H9 (cell line): ENCODE results near the gene PCID2. TPM values are rescaled to one million over a fixed set of nuclear protein-coding genes. Genes with fewer than 3 reads are reported as not detected.

Experiments used
- DNase-seq: peaks from one replicate; pipeline ENCODE4 v3.0.0-alpha.2; 2017
- H2AFZ ChIP-seq: one replicate; pipeline ENCODE4 v1.6.1; 2013; ENCODE audit warnings: mild to moderate bottlenecking, low read length, control low read depth, moderate library complexity
- H2AK5ac ChIP-seq: 2 replicates; pipeline ENCODE4 v1.6.1; 2013; ENCODE audit warnings: low read length, control low read depth, mixed read lengths; ENCODE audit not compliant: insufficient read length
- H2BK120ac ChIP-seq: one replicate; pipeline ENCODE4 v1.6.1; 2013; ENCODE audit warnings: low read depth, mild to moderate bottlenecking, low read length, control low read depth, inconsistent platforms; ENCODE audit not compliant: poor library complexity, severe bottlenecking
- H2BK12ac ChIP-seq: 2 replicates; pipeline ENCODE4 v1.6.1; 2013; ENCODE audit warnings: low read length, control low read depth, mixed read lengths, low read depth; ENCODE audit not compliant: insufficient read length
- H2BK15ac ChIP-seq: 2 replicates; pipeline ENCODE4 v1.6.1; 2013; ENCODE audit warnings: low read depth, low read length, control low read depth
- H2BK20ac ChIP-seq: one replicate; pipeline ENCODE4 v1.6.1; 2013; ENCODE audit warnings: low read depth, mild to moderate bottlenecking, low read length, control low read depth, inconsistent platforms; ENCODE audit not compliant: poor library complexity, severe bottlenecking
- H2BK5ac ChIP-seq: 2 replicates; pipeline ENCODE4 v1.6.1; 2013; ENCODE audit warnings: low read length, control low read depth, mixed read lengths; ENCODE audit not compliant: insufficient read length
- H3K14ac ChIP-seq: 2 replicates; pipeline ENCODE4 v1.6.1; 2013; ENCODE audit warnings: low read length, control low read depth; ENCODE audit not compliant: insufficient read depth
- H3K18ac ChIP-seq: 2 replicates; pipeline ENCODE4 v1.6.1; 2013; ENCODE audit warnings: low read depth, mild to moderate bottlenecking, mixed read lengths, low read length, control low read depth; ENCODE audit not compliant: insufficient read length
- H3K23ac ChIP-seq: 2 replicates; pipeline ENCODE4 v1.6.1; 2013; ENCODE audit warnings: low read length, control low read depth, mixed read lengths, low read depth; ENCODE audit not compliant: insufficient read length
- H3K23me2 ChIP-seq: 2 replicates; pipeline ENCODE4 v1.6.1; 2013; ENCODE audit warnings: low read depth, mild to moderate bottlenecking, mixed read lengths, low read length, control low read depth; ENCODE audit not compliant: insufficient read length, poor library complexity, severe bottlenecking
- H3K27ac ChIP-seq: 2 replicates; pipeline ENCODE4 v1.5.1; 2013; ENCODE audit warnings: low read length, control low read depth, mixed read lengths, low read depth; ENCODE audit not compliant: insufficient read length
- H3K27me3 ChIP-seq: 2 replicates; pipeline ENCODE4 v1.6.1; 2013; ENCODE audit warnings: low read length, control low read depth, inconsistent platforms; ENCODE audit not compliant: insufficient read depth
- H3K4ac ChIP-seq: 2 replicates; pipeline ENCODE4 v1.6.1; 2013; ENCODE audit warnings: low read depth, mild to moderate bottlenecking, control low read depth, inconsistent platforms, low read length, moderate library complexity
- H3K4me1 ChIP-seq: 2 replicates; pipeline ENCODE4 v1.6.1; 2013; ENCODE audit warnings: low read length, control low read depth, inconsistent platforms; ENCODE audit not compliant: insufficient read depth
- H3K4me2 ChIP-seq: 2 replicates; pipeline ENCODE4 v1.6.1; 2013; ENCODE audit warnings: low read length, control low read depth, mixed read lengths; ENCODE audit not compliant: insufficient read length, insufficient read depth
- H3K56ac ChIP-seq: 2 replicates; pipeline ENCODE4 v1.6.1; 2013; ENCODE audit warnings: low read depth, mild to moderate bottlenecking, mixed read lengths, low read length, control low read depth; ENCODE audit not compliant: insufficient read length
- H3K79me1 ChIP-seq: 2 replicates; pipeline ENCODE4 v1.6.1; 2013; ENCODE audit warnings: low read depth, mild to moderate bottlenecking, moderate library complexity, low read length, control low read depth, inconsistent platforms; ENCODE audit not compliant: insufficient read depth, poor library complexity, severe bottlenecking
- H3K79me2 ChIP-seq: 2 replicates; pipeline ENCODE4 v1.6.1; 2013; ENCODE audit warnings: low read length, control low read depth, inconsistent platforms; ENCODE audit not compliant: insufficient read depth
- H3K9ac ChIP-seq: 2 replicates; pipeline ENCODE4 v1.6.1; 2013; ENCODE audit warnings: low read length, control low read depth, mixed read lengths; ENCODE audit not compliant: insufficient read length; ENCODE audit errors: extremely low read depth
- H3K9me3 ChIP-seq: one replicate; pipeline ENCODE4 v1.6.1; 2013; ENCODE audit warnings: low read depth, low read length, inconsistent platforms; ENCODE audit not compliant: control insufficient read depth
- H3T11ph ChIP-seq: one replicate; pipeline ENCODE4 v1.6.1; 2013; ENCODE audit warnings: mild to moderate bottlenecking, low read length, control low read depth, inconsistent platforms
- H4K20me1 ChIP-seq: one replicate; pipeline ENCODE4 v1.6.1; 2013; ENCODE audit not compliant: control insufficient read depth, insufficient read length, insufficient read depth
- H4K5ac ChIP-seq: 2 replicates; pipeline ENCODE4 v1.6.1; 2013; ENCODE audit warnings: low read depth, mild to moderate bottlenecking, mixed read lengths, low read length, control low read depth; ENCODE audit not compliant: insufficient read length
- H4K8ac ChIP-seq: replicated peaks from 2 replicates; pipeline ENCODE4 v1.6.1; 2013; ENCODE audit warnings: low read length, control low read depth, mixed read lengths, low read depth; ENCODE audit not compliant: insufficient read length
- H4K91ac ChIP-seq: 2 replicates; pipeline ENCODE4 v1.6.1; 2013; ENCODE audit warnings: low read depth, mild to moderate bottlenecking, moderate library complexity, mixed read lengths, low read length, control low read depth; ENCODE audit not compliant: insufficient read length
- H3K27ac Mint-ChIP-seq, 3 experiments: 2 replicates in 2 of 3; 3 replicates in 1 of 3; pipeline ENCODE4 v1.8.0; 2020 to 2021; ENCODE audit warnings: mixed read lengths in 3 of 3, mild to moderate bottlenecking in 1 of 3, moderate library complexity in 1 of 3
- H3K27me3 Mint-ChIP-seq: 2 replicates; pipeline ENCODE4 v1.8.0; 2021; ENCODE audit warnings: low read depth, mild to moderate bottlenecking, moderate library complexity, mixed read lengths
- H3K36me3 Mint-ChIP-seq, 3 experiments: 2 replicates in 2 of 3; 3 replicates in 1 of 3; pipeline ENCODE4 v1.8.0; 2020 to 2021; ENCODE audit warnings: low read depth in 3 of 3, mixed read lengths in 3 of 3; ENCODE audit not compliant: insufficient read depth in 1 of 3
- H3K4me1 Mint-ChIP-seq, 2 experiments: 2 replicates each; pipeline ENCODE4 v1.8.0; 2020; ENCODE audit warnings: mixed read lengths in 2 of 2
- H3K4me3 Mint-ChIP-seq, 2 experiments: 2 replicates in 1 of 2; 3 replicates in 1 of 2; pipeline ENCODE4 v1.8.0; 2020 to 2021; ENCODE audit warnings: mild to moderate bottlenecking in 2 of 2, mixed read lengths in 2 of 2, moderate library complexity in 1 of 2
- H3K9me3 Mint-ChIP-seq, 2 experiments: 2 replicates in 1 of 2; 3 replicates in 1 of 2; pipeline ENCODE4 v1.8.0; 2020; ENCODE audit warnings: mild to moderate bottlenecking in 2 of 2, mixed read lengths in 2 of 2, moderate library complexity in 1 of 2
- WGBS: extraction: QIAGEN DNeasy Blood & Tissue Kit; methylation state at CpG from one replicate; pipeline ENCODE4 v1.1.7; 2013; ENCODE audit warnings: missing lambda C conversion rate, low lambda C conversion rate, mixed read lengths; ENCODE audit not compliant: insufficient read length; ENCODE audit errors: extremely low coverage; 5-methylcytosine and 5-hydroxymethylcytosine counted together
- total RNA-seq: library from RNA; stranded (reverse); gene quantifications from 2 replicates; pipeline ENCODE4 v1.2.1, GENCODE V29; 2021
- TF ChIP-seq, protein P1 (sequence below): fragments of 200-600 bp; sonication (generic); conservative IDR thresholded peaks from 3 replicates; pipeline ENCODE4 v1.8.0; 2021; ENCODE audit warnings: antibody characterized with exemption, mild to moderate bottlenecking

PCID2 gene
- total RNA-seq, 1 experiment from 2014 or later = 66.0 TPM

DNA sequence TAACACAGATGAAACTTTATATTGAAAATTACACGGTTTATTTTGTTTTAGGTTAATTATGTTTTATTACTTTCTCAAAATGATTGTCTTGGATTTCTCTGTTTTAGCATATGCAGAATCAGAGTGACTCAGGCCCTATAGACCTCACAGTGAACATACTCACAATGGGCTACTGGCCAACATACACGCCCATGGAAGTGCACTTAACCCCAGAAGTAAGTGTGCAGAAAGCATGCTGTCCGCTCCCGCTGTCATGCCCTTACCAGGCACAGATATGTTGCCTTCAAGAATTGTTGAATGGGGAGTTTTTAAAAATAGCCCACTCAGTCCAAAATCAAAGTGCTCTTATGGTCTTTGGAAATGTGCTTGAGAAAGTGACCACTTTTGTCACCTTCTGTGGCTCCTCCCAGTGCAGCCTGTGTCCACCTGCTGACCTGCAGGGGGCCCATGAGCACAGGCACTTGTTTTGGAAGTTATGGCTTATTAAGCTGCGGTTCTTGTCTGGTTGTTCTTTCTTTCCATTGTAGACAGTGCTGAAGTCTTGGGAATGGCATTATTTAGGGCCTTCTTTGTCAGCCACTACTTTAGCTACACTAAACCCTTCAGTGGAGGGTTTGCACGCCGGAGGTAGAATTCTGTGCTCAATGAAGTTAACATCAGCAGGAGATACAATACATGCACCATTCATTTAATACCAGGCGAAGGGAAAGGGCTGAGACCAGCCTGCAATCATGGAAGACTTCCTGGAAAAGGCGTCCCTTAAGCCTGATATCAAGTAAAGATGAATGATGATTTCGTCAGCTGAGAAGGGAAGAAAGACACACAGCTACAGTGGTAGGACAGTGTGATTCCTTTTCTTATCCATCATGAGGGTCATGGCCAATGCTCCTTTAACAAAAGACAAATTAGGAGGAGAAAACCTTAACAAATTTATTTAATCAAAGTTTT is 37.7 kb upstream of the PCID2 start:
- DNase-seq = no peak
- Histone ChIP-seq H4K8ac (no peak overlapping the region), H2AK5ac (no peak overlapping the region), H3K9me3 (no peaks in the 10 kb centered on the region), H3K4me1 (peaks cover 3% of the 10 kb centered on the region; the same call in 1 of the 2 replicates), H2BK5ac (no peak overlapping the region), H2BK20ac (no peak overlapping the region), H4K20me1 (no peaks in the 10 kb centered on the region), H3K27ac (no peak overlapping the region), H2BK120ac (no peak overlapping the region), H3K4me2 (no peak overlapping the region), H3K27me3 (no peaks in the 10 kb centered on the region), H2BK12ac (no peak overlapping the region), H3T11ph (no peak overlapping the region), H4K5ac (no peak overlapping the region), H3K14ac (no peak overlapping the region), H3K9ac (no peak overlapping the region), H3K79me2 (no peaks in the 10 kb centered on the region), H3K23ac (no peak overlapping the region), H3K23me2 (no peaks in the 10 kb centered on the region), H3K56ac (no peak overlapping the region), H2AFZ (no peak overlapping the region), H4K91ac (no peak overlapping the region), H3K4ac (no peak overlapping the region), H3K79me1 (no peaks in the 10 kb centered on the region), H3K18ac (no peak overlapping the region), H2BK15ac (no peak overlapping the region)
- Mint-ChIP-seq H3K36me3 (peaks cover 50 to 98% (median 83%) of the 10 kb centered on the region in 3 experiments; a peak in 6 of 7 replicates), H3K4me3 (no peak overlapping the region), H3K9me3 (no peaks in the 10 kb centered on the region), H3K27me3 (no peaks in the 10 kb centered on the region), H3K4me1 (peaks cover 18 to 19% of the 10 kb centered on the region in 2 experiments), H3K27ac (peak overlapping the region in 2 of 3 experiments; percentile 47 to 57; a peak in 2 of 7 replicates)
- WGBS = no CpG with 5 or more reads among the region's 10 CpGs
- TF ChIP-seq, protein P1, sequence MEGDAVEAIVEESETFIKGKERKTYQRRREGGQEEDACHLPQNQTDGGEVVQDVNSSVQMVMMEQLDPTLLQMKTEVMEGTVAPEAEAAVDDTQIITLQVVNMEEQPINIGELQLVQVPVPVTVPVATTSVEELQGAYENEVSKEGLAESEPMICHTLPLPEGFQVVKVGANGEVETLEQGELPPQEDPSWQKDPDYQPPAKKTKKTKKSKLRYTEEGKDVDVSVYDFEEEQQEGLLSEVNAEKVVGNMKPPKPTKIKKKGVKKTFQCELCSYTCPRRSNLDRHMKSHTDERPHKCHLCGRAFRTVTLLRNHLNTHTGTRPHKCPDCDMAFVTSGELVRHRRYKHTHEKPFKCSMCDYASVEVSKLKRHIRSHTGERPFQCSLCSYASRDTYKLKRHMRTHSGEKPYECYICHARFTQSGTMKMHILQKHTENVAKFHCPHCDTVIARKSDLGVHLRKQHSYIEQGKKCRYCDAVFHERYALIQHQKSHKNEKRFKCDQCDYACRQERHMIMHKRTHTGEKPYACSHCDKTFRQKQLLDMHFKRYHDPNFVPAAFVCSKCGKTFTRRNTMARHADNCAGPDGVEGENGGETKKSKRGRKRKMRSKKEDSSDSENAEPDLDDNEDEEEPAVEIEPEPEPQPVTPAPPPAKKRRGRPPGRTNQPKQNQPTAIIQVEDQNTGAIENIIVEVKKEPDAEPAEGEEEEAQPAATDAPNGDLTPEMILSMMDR = peak; percentile 43; the same call in 2 of the 3 replicates
